Suprapubic skin (tissue), 4 donors: ENCODE measurements around the gene ACSL6. TPM values are rescaled to one million over a fixed set of nuclear protein-coding genes. Genes with fewer than 3 reads are reported as not detected.
"Not testable (repeated sequence)": the region's sequence is repeated elsewhere in the genome, so short reads cannot be mapped to it uniquely, and the experiment has no call there.

ENCODE experiments used
- DNase-seq, 2 donors: peaks; one replicate each; pipeline ENCODE4 v3.0.0-alpha.2; 2019; ENCODE audit warnings: low spot score in 2 of 2
- H3K27ac ChIP-seq: fragments of 200-600 bp; sonication (generic); one replicate; pipeline ENCODE4 v1.5.1; 2019
- H3K27me3 ChIP-seq: fragments of 200-600 bp; sonication (generic); one replicate; pipeline ENCODE4 v1.5.1; 2019
- H3K36me3 ChIP-seq: fragments of 200-600 bp; sonication (generic); one replicate; pipeline ENCODE4 v1.5.1; 2019
- H3K4me1 ChIP-seq: fragments of 200-600 bp; sonication (generic); one replicate; pipeline ENCODE4 v1.5.1; 2019
- H3K4me3 ChIP-seq: fragments of 200-600 bp; sonication (generic); one replicate; pipeline ENCODE4 v1.5.1; 2019; ENCODE audit warnings: mild to moderate bottlenecking
- H3K9me3 ChIP-seq: fragments of 200-600 bp; sonication (generic); one replicate; pipeline ENCODE4 v1.5.1; 2019
- EP300 ChIP-seq: sonication (generic); formaldehyde crosslinking; IDR thresholded peaks from one replicate; pipeline ENCODE4 v1.6.1; 2017; ENCODE audit warnings: antibody characterized with exemption
- POLR2A ChIP-seq, 2 donors: fragments of 450-650 bp; IDR thresholded peaks; one replicate each; pipeline ENCODE4 v1.6.1; 2017; ENCODE audit warnings: antibody characterized with exemption in 2 of 2, mild to moderate bottlenecking in 2 of 2, moderate library complexity in 2 of 2
- POLR2AphosphoS5 ChIP-seq, 3 donors: sonication (generic); formaldehyde crosslinking; IDR thresholded peaks; one replicate each; pipeline ENCODE4 v1.6.1; 2017; ENCODE audit warnings: antibody characterized with exemption in 3 of 3
- WGBS: methylation state at CpG from one replicate; pipeline ENCODE4 v1.1.5; 2018; 5-methylcytosine and 5-hydroxymethylcytosine counted together
- total RNA-seq, 4 donors: library from RNA; depleted of rRNA; stranded (reverse); fragments of >200 nt; gene quantifications; one replicate each; pipeline ENCODE4 v1.1.0, GENCODE V29; 2016
- TF ChIP-seq, protein P1 (sequence below), 2 donors: fragments of 200-600 bp in 1 of 2; fragments of 450-650 bp in 1 of 2; sonication (generic) in 1 of 2; IDR thresholded peaks; one replicate each; pipeline ENCODE4 v1.5.1; 2016 to 2019; ENCODE audit warnings: antibody characterized with exemption in 2 of 2, mild to moderate bottlenecking in 1 of 2, moderate library complexity in 1 of 2

ACSL6 gene
- total RNA-seq, 4 donors from 2014 or later, result 0.21 to 0.89 (median 0.23) TPM; not detected in 1

DNA sequence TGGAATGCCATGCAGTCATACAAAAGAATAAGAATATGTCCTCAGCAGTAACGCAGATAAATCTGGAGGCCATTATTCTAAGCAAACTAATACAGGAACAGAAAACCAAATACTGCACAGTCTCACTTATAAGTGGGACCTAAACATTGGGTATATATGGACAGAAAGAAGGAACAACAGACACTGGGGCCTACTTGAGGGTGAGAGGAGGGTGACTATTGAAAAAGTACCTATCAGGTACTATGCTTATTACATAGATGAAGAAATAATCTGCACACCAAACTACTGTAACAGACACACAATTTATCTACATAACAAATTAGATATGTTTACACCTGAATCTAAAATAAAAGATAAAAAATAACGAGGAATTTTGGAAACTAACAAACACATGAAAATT lies 104.8 kb downstream of the ACSL6 start:
- WGBS, result 83% methylated on average over 2 of the region's 2 CpGs
- Histone ChIP-seq H3K36me3 (no peaks in the 10 kb centered on the region), H3K27ac (no peak overlapping the region), H3K9me3 (no peaks in the 10 kb centered on the region), H3K27me3 (no peaks in the 10 kb centered on the region), H3K4me3 (no peak overlapping the region), H3K4me1 (no peaks in the 10 kb centered on the region)
- DNase-seq, result no peak
- TF ChIP-seq POLR2AphosphoS5 (IDR thresholded peaks at IDR 0.05) (no peak), POLR2A (IDR thresholded peaks at IDR 0.05) (no peak), EP300 (no peak)
- TF ChIP-seq, protein P1, sequence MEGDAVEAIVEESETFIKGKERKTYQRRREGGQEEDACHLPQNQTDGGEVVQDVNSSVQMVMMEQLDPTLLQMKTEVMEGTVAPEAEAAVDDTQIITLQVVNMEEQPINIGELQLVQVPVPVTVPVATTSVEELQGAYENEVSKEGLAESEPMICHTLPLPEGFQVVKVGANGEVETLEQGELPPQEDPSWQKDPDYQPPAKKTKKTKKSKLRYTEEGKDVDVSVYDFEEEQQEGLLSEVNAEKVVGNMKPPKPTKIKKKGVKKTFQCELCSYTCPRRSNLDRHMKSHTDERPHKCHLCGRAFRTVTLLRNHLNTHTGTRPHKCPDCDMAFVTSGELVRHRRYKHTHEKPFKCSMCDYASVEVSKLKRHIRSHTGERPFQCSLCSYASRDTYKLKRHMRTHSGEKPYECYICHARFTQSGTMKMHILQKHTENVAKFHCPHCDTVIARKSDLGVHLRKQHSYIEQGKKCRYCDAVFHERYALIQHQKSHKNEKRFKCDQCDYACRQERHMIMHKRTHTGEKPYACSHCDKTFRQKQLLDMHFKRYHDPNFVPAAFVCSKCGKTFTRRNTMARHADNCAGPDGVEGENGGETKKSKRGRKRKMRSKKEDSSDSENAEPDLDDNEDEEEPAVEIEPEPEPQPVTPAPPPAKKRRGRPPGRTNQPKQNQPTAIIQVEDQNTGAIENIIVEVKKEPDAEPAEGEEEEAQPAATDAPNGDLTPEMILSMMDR (IDR thresholded peaks at IDR 0.05), result no peak

- H3K4me1 ChIP-seq, DNase-seq, H3K27ac ChIP-seq, H3K4me3 ChIP-seq, H3K9me3 ChIP-seq, H3K27me3 ChIP-seq, H3K36me3 ChIP-seq: not testable (repeated sequence)
- 78% methylated on average over 1 of the region's 1 CpG for WGBS
These were observed 109.2 kb downstream of the ACSL6 start for GRCh38 chr5:131902266-131902665.

Other genes with a start within 250 kb of the ACSL6 start
- 10 to 100 TPM; 24.6 to 65.4 (median 26.9) TPM for gene FNIP1, start 214.6 kb downstream of the ACSL6 start, total RNA-seq
- gene MEIKIN, start 66.0 kb downstream of the ACSL6 start, total RNA-seq, result not detected
- not detected for gene IL3, start 49.0 kb upstream of the ACSL6 start, total RNA-seq
- gene CSF2, start 62.1 kb upstream of the ACSL6 start, total RNA-seq, result not detected
- gene P4HA2, start 216.2 kb upstream of the ACSL6 start, total RNA-seq, result 10 to 100 TPM; 23.9 to 42.0 (median 30.9) TPM
- gene PDLIM4, start 246.0 kb upstream of the ACSL6 start, total RNA-seq, result 100 to 1,000 TPM; 110 to 128 (median 114) TPM